Thoracic aorta (tissue), 2 donors: ENCODE data around the gene DYNC2I2. TPM values are rescaled to one million over a fixed set of nuclear protein-coding genes. Genes with fewer than 3 reads are reported as not detected.

ENCODE experiments used
- ATAC-seq: fragments of 150-250 bp; one replicate; pipeline ENCODE4 v1.8.0; 2017; ENCODE audit warnings: low read depth; ENCODE audit not compliant: insufficient number of reproducible peaks, low FRiP score
- DNase-seq: peaks from one replicate; pipeline ENCODE4 v3.0.0-alpha.2; 2020; ENCODE audit warnings: low spot score
- H3K27ac ChIP-seq, 2 donors: fragments of 200-600 bp; sonication (generic); 1 replicate in 1 of 2; 2 replicates in 1 of 2; pipeline ENCODE4 v1.5.1; 2016; ENCODE audit warnings: mild to moderate bottlenecking in 2 of 2, moderate library complexity in 2 of 2
- H3K27me3 ChIP-seq: fragments of 200-600 bp; sonication (generic); replicated peaks from 2 replicates; pipeline ENCODE4 v1.6.0; 2016; ENCODE audit warnings: mild to moderate bottlenecking; ENCODE audit not compliant: insufficient read depth
- H3K36me3 ChIP-seq: fragments of 200-600 bp; sonication (generic); one replicate; pipeline ENCODE4 v1.5.1; 2016
- H3K4me1 ChIP-seq, 2 donors: fragments of 200-600 bp; sonication (generic); 1 replicate in 1 of 2; 2 replicates in 1 of 2; pipeline versions ENCODE4 v1.5.1 to v1.6.0; 2016; ENCODE audit warnings: low read depth in 2 of 2, mild to moderate bottlenecking in 1 of 2; ENCODE audit not compliant: control insufficient read depth in 1 of 2
- H3K4me3 ChIP-seq: fragments of 200-600 bp; sonication (generic); 2 replicates; pipeline ENCODE4 v1.5.1; 2016; ENCODE audit warnings: mild to moderate bottlenecking
- H3K9me3 ChIP-seq: fragments of 200-600 bp; sonication (generic); 2 replicates; pipeline ENCODE4 v1.5.1; 2016
- CTCF ChIP-seq: fragments of 200-600 bp; sonication (generic); IDR thresholded peaks from one replicate; pipeline ENCODE4 v1.5.1; 2019; ENCODE audit warnings: antibody characterized with exemption
- total RNA-seq, 2 donors: library from RNA; depleted of rRNA; stranded (reverse); fragments of >200 nt; gene quantifications; one replicate each; pipeline versions ENCODE4 v1.1.0 to v1.2.3, GENCODE V29; 2016

The DYNC2I2 gene
- total RNA-seq, 2 donors from 2014 or later, result 30.8 to 43.9 TPM

- TF ChIP-seq CTCF, result no peak
- no peak for DNase-seq
- H3K9me3 ChIP-seq, result no peaks in the 10 kb centered on the region
- ATAC-seq, result no peak
- no peaks in the 10 kb centered on the region for H3K27me3 ChIP-seq
- H3K4me3 ChIP-seq, result peak overlapping the region; percentile 76
- peak overlapping the region; percentile 28 to 48 for H3K27ac ChIP-seq
- peaks cover 13 to 19% of the 10 kb centered on the region in 2 donors for H3K4me1 ChIP-seq
- no peaks in the 10 kb centered on the region for H3K36me3 ChIP-seq
Observed at GRCh38 chr9:128684325-128685199, 27.9 kb upstream of the DYNC2I2 start.

GRCh38 chr9:128684065-128684324, 27.3 kb upstream of the DYNC2I2 start:
- DNase-seq (no peak), ATAC-seq (no peak)
- H3K27ac ChIP-seq, result peak overlapping the region in 1 of 2 donors; percentile 48
- peak overlapping the region; percentile 76 for H3K4me3 ChIP-seq
- no peaks in the 10 kb centered on the region for H3K9me3 ChIP-seq
- H3K4me1 ChIP-seq, result peaks cover 13 to 19% of the 10 kb centered on the region in 2 donors
- no peaks in the 10 kb centered on the region for H3K36me3 ChIP-seq
- TF ChIP-seq CTCF, result no peak
- no peaks in the 10 kb centered on the region for H3K27me3 ChIP-seq

- Histone ChIP-seq H3K4me1 (peaks cover 13 to 19% of the 10 kb centered on the region in 2 donors), H3K27me3 (no peaks in the 10 kb centered on the region), H3K9me3 (no peaks in the 10 kb centered on the region), H3K4me3 (peak overlapping the region; percentile 76), H3K27ac (no peak overlapping the region), H3K36me3 (no peaks in the 10 kb centered on the region)
- DNase-seq (no peak), ATAC-seq (no peak)
- TF ChIP-seq CTCF, result no peak
Observed at GRCh38 chr9:128683340-128684064, 26.9 kb upstream of the DYNC2I2 start.

- TF ChIP-seq CTCF, result no peak
- ATAC-seq (no peak), DNase-seq (no peak)
- H3K4me3 ChIP-seq, result peak overlapping the region; percentile 16
- no peaks in the 10 kb centered on the region for H3K9me3 ChIP-seq
- H3K4me1 ChIP-seq, result no peaks in the 10 kb centered on the region
- no peaks in the 10 kb centered on the region for H3K36me3 ChIP-seq
- no peaks in the 10 kb centered on the region for H3K27me3 ChIP-seq
- H3K27ac ChIP-seq, result no peak overlapping the region
Observed at GRCh38 chr9:128677794-128678193, 21.1 kb upstream of the DYNC2I2 start.

GRCh38 chr9:128675382-128675781, 18.7 kb upstream of the DYNC2I2 start:
- TF ChIP-seq CTCF, result no peak
- Histone ChIP-seq H3K4me3 (no peak overlapping the region), H3K4me1 (no peaks in the 10 kb centered on the region), H3K27ac (no peak overlapping the region), H3K36me3 (no peaks in the 10 kb centered on the region), H3K9me3 (no peaks in the 10 kb centered on the region), H3K27me3 (no peaks in the 10 kb centered on the region)
- DNase-seq, result no peak
- ATAC-seq, result no peak
